NCI-H1930 (cell line): Measurements from ENCODE around the gene CFAP74.
"Not testable (repeated sequence)": the region's sequence is repeated elsewhere in the genome, so short reads cannot be mapped to it uniquely, and the experiment has no call there.

Experiments
- DNase-seq, 2 experiments: peaks; one replicate each; lab custom pipeline; 2025; lab: John Stamatoyannopoulos, UW

Gene CFAP74

DNA sequence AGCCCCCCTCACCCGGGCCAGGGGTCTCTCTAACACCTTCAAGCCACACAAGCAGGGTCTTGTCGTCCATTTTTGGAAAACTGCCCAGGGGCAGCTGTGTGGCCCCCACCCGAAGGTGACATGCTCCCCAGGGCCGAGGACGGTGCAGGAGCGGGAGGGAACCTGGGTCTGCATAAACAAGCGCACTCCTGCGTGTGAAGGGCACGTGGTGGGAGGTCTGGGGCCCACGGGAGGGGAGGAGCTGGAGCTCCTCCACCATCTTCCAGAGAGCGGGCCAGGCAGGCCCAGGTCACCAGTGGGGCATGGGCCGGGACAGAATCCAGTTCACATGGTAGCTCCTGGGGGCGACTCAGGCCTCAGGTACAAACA is 16.5 kb downstream of the CFAP74 start:
- DNase-seq: no peak

DNA sequence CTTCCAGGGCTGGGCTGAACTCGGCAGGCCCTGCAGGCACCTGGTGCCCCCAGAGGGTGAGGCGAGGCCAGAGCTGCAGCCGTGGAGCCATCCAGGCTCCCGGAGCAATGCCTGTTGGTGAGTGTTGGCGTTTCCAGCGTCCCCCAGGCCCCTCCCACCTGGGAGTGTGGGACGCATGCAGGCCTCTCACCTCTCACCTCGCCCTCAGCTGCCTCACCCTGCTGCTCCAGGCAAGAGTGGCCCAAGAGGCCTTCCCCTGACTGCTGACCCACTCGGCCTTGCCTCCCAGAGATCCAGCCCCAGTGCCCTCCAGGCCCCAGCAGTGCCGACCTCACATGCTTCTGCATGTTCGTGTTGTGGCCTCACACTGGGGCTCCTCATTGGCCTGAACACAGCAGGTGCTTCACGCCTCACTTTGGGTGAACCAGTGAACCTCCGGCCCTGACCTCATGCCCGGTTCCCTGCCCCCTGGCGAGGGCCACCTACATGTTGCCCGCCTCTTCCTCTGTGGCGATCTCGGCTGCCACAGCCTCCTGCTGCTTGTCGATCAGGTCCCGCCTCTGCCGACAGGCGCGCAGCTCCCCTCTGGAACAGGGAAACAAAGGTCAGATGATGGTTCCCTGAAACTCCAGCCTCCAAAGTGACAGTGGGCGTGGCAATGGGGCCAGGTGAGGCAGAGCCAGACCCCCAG is 17.0 kb downstream of the CFAP74 start:
- no peak for DNase-seq

DNA sequence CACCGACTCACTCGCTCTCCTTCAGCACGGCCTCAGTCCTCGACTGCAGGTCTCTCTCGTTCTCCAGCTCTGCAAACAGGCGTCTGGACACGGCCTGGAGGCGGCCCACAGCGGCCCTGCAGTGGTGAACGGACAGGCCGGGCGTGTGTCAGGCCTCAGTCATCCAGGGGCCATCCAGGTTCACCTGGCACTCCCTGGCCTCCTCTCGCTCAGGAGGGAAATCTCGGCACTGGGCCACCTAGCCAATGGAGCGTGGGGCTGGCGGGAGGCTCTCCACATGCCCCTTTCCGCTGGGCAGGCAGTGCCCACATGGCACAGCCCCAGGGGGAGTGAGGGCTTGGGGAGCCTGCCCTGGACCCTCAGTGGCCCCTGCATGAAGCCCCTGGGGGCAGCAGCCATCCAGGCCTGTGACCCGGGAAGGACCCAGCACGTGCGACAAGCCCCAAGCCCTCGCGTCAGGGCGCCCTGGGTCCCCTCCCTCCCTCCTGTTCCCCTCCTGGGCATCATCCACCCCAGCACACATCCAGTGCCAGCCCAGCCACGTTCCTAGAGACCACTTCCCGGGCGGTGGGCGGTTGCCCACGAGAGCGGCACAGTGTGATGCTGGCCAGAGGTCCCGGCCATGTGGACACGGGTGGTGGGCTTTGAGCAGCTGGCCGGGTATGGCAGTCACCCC is 18.1 kb downstream of the CFAP74 start:
- no peak for DNase-seq

DNA sequence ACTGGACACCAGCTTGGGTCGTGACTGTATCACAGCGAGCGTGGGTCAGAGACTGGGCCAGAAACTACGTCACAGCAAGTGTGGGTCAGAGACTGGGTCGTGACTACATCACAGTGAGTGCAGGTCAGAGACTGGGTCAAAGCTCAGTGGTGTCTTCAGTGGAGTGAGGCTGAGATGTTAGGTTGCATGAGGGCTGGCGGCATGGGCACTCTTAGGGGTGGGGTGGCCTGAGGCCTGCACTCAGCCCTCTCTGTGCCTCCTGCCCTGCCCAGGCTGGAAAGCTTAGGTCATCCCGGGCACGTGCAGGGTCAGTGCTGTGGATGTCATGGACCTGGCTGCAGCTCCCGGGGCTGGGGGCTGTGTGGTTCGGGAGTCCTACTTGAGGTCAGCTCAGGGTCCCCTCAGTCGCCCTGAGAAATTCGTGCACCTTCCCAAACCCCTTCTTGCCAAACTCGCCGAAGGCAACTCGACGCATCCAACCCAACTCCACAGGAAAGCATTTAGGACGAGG is 19.0 kb downstream of the CFAP74 start:
- DNase-seq: no peak

GRCh38 chr1:1982379-1983232 is 21.0 kb downstream of the CFAP74 start:
- DNase-seq: no peak

GRCh38 chr1:1981631-1982327 is 21.8 kb downstream of the CFAP74 start:
- not testable (repeated sequence) for DNase-seq

DNA sequence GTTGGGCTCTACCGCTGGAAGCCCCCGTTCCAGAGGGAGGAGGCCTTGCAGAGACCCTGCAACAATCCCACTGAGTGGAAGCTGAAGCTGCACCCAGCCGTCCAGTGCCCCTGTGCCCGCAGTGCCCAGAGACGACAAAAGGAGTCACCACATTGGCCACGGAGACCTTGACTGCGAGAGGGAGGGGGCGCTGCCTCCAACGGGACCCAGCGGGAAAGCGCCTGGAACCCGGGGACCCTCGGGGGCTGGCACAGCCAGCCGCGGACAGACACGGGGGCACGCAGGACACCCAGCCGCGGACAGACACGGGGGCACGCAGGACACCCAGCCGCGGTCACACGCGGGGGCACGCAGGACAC is 22.5 kb downstream of the CFAP74 start:
- no peak for DNase-seq

- DNase-seq: no peak
These were observed 23.0 kb downstream of the CFAP74 start for GRCh38 chr1:1980467-1981141.

DNA sequence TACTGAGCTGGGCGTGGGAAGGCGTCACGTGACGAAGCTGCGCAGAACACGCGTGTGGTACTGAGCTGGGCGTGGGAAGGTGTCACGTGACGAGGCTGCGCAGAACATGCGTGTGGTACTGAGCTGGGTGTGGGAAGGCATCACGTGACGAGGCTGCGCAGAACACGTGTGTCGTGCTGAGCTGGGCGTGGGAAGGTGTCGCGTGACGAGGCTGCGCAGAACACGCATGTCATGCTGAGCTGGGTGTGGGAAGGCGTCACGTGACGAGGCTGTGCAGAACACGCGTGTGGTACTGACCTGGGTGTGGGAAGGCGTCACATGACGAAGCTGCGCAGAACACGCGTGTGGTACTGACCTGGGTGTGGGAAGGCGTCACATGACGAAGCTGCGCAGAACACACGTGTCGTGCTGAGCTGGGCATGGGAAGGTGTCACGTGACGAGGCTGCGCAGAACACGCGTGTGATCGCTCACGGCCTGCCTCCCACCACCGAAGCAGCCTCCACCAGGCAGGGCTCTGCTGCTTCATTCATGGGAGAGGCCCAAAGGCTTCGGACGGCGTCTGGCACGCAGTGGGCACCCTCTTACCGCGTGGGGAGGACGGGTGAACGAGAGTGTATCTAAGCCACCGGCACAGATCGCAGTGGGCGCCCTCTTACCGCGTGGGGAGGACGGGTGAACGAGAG is 24.0 kb downstream of the CFAP74 start:
- no peak for DNase-seq

GRCh38 chr1:1978690-1979481 is 24.7 kb downstream of the CFAP74 start:
- not testable (repeated sequence) for DNase-seq

- no peak for DNase-seq
These were observed 25.5 kb downstream of the CFAP74 start for GRCh38 chr1:1978108-1978507.

- DNase-seq: no peak
These were observed 27.6 kb downstream of the CFAP74 start for GRCh38 chr1:1976031-1976430.

GRCh38 chr1:1975535-1975934 is 28.1 kb downstream of the CFAP74 start:
- DNase-seq: no peak

DNA sequence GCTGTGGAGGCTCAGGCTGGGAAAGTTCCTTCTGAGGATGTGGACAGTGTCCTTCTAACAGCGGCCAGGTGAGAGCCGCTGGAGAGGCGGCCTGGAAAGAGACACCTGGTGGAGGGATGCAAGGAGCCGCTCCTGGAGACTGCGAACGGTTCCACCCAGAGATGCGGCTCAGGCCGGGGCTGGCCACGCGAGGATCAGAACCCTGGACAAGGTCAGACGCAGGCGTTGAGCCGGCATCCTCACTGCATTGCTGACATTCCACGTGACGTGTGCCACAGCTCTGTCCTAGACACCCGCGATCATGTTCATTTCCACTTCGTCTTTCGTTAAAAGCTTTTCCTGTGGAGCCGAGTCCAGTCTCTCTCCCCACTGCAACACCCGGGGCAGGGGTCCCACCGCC is 28.8 kb downstream of the CFAP74 start:
- no peak for DNase-seq

GRCh38 chr1:1973716-1974642 is 29.6 kb downstream of the CFAP74 start:
- DNase-seq: no peak

DNA sequence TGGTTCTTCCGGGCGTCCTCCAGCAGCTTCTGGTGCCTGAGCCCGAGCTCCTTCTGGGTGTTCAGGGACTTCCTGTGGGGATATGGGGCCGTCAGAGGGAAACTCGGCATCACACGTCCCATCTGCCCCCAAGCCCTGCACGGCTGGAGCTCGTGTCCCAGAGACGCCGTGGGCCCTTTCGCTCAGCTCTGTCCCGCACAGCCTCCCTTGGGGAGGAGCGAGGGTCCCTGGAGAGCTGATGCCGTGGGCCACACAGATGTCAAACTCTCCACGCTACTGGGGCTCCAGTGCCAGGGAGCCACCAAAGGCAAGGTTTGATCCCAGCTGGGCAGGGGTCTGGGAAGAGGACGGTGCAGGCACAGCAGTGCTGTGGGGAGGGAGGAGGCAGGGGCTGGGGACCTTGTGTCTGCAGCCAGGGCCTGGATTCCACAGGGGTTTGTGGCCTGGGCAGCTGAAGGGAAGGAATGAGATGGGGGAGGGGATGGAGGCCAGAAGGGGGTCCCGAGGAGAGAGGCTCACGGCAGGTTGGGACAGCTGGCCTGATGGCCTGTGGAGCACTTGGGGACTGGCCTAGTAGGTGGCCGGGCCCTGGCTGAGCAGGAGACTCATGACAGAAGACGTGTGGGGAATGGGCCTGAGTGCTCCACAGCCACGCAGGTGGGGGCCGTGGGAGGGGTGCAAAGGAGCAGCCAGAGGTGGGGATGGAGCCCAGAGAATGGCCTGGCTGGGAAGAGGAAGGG is 30.4 kb downstream of the CFAP74 start:
- DNase-seq: no peak

DNA sequence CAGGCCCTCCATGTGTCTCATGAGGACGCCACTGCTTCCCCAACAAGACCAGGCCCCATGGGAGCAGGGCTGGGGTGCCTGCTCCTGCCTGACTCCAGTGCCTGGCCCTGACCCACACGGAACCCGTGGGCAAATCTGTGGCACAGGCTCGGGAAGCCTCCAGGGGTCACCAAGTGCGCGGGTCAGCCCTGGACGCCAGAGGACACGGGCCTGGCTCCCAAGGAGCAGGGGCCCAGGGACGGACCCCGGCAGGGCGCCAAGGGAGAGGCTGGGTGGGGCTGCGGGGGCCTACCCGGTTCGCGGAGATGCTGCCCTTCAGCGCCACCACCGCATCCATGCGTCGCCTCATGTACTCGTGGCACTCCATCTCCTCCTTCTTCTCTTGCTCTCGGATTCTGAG is 31.9 kb downstream of the CFAP74 start:
- DNase-seq: no peak

DNA sequence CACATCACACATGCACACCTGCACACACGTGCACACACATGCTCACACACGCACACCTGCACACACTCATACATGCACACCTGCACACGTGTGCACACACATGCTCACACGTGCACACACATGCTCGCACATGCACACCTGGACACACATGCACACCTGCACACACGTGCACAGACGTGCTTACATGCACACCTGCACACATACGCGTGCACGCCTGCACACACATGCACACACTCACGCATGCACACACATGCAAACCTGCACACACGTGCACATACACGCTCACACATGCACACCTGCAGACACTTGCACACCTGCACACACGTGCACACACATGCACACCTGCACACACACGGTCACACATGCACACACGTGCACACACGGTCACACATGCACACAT is 32.6 kb downstream of the CFAP74 start:
- no peak for DNase-seq
